ENCODE data around the gene OPN3.

DNA sequence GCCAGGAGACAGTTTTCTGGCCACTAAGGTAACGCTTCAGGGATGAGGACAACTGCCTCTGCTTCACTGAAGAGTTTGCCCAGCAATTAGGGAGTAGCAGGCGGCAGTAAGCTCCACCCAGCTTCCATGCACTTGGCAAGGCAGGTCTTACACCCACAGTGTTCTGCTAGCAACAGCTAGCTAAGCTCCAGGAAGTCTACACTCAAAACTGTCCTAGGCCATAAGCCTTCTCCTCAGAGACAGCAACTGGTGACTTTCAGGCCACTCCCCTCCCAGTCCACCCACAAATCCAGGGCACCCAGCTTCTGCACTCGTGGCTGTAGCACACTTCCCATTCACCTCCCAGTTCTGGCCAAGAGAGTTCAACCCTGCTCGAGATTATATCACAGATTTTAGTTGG is 60.7 kb downstream of the OPN3 start:
- TF ChIP-seq, protein P1, sequence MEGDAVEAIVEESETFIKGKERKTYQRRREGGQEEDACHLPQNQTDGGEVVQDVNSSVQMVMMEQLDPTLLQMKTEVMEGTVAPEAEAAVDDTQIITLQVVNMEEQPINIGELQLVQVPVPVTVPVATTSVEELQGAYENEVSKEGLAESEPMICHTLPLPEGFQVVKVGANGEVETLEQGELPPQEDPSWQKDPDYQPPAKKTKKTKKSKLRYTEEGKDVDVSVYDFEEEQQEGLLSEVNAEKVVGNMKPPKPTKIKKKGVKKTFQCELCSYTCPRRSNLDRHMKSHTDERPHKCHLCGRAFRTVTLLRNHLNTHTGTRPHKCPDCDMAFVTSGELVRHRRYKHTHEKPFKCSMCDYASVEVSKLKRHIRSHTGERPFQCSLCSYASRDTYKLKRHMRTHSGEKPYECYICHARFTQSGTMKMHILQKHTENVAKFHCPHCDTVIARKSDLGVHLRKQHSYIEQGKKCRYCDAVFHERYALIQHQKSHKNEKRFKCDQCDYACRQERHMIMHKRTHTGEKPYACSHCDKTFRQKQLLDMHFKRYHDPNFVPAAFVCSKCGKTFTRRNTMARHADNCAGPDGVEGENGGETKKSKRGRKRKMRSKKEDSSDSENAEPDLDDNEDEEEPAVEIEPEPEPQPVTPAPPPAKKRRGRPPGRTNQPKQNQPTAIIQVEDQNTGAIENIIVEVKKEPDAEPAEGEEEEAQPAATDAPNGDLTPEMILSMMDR (IDR thresholded peaks at IDR 0.05) = no peak
- no peak for TF ChIP-seq POLR2AphosphoS5 (IDR thresholded peaks at IDR 0.05)
